ENCODE measurements around the gene MINDY4.

MINDY4 gene

GRCh38 chr7:30816645-30817370 is 45.6 kb downstream of the MINDY4 start:
- no peak for TF ChIP-seq CTCF (conservative IDR thresholded peaks at IDR 0.05; ENCODE audit: low read depth, low read length)
- no peak overlapping the region for H3K4me2 ChIP-seq
- no peak overlapping the region for H3K9ac ChIP-seq
- H3K79me2 ChIP-seq (ENCODE audit: insufficient read depth, low read depth), result no peaks in the 10 kb centered on the region
- no peaks in the 10 kb centered on the region for H3K4me1 ChIP-seq (ENCODE audit: low read depth, poor library complexity, severe bottlenecking)
- no peaks in the 10 kb centered on the region for H4K20me1 ChIP-seq (ENCODE audit: insufficient read depth)
- H3K36me3 ChIP-seq (ENCODE audit: insufficient read depth), result no peaks in the 10 kb centered on the region
- H3K4me3 ChIP-seq (IDR thresholded peaks at IDR 0.05; ENCODE audit: insufficient read depth, low read depth, low read length), result no peak overlapping the region
- no peak overlapping the region for H2AFZ ChIP-seq (ENCODE audit: low read depth)
- no peaks in the 10 kb centered on the region for H3K27me3 ChIP-seq (ENCODE audit: insufficient read depth, low read depth)
- H3K27ac ChIP-seq, result no peak overlapping the region

- Histone ChIP-seq H3K79me2 (ENCODE audit: insufficient read depth, low read depth) (no peaks in the 10 kb centered on the region), H3K4me1 (ENCODE audit: low read depth, poor library complexity, severe bottlenecking) (no peaks in the 10 kb centered on the region), H3K27ac (no peak overlapping the region), H3K9ac (no peak overlapping the region), H3K4me3 (IDR thresholded peaks at IDR 0.05; ENCODE audit: insufficient read depth, low read depth, low read length) (no peak overlapping the region), H3K36me3 (ENCODE audit: insufficient read depth) (no peaks in the 10 kb centered on the region), H3K27me3 (ENCODE audit: insufficient read depth, low read depth) (no peaks in the 10 kb centered on the region), H4K20me1 (ENCODE audit: insufficient read depth) (no peaks in the 10 kb centered on the region), H2AFZ (ENCODE audit: low read depth) (no peak overlapping the region), H3K4me2 (no peak overlapping the region)
- no peak for TF ChIP-seq CTCF (conservative IDR thresholded peaks at IDR 0.05; ENCODE audit: low read depth, low read length)
Observed at GRCh38 chr7:30817371-30817767, 46.2 kb downstream of the MINDY4 start.

GRCh38 chr7:30824821-30825720 is 53.9 kb downstream of the MINDY4 start:
- Histone ChIP-seq H3K27ac (no peak overlapping the region), H4K20me1 (ENCODE audit: insufficient read depth) (no peaks in the 10 kb centered on the region), H3K9ac (no peak overlapping the region), H3K36me3 (ENCODE audit: insufficient read depth) (no peaks in the 10 kb centered on the region), H3K4me3 (IDR thresholded peaks at IDR 0.05; ENCODE audit: insufficient read depth, low read depth, low read length) (no peak overlapping the region), H3K27me3 (ENCODE audit: insufficient read depth, low read depth) (no peaks in the 10 kb centered on the region), H3K4me2 (no peak overlapping the region), H2AFZ (ENCODE audit: low read depth) (no peak overlapping the region), H3K79me2 (ENCODE audit: insufficient read depth, low read depth) (no peaks in the 10 kb centered on the region), H3K4me1 (ENCODE audit: low read depth, poor library complexity, severe bottlenecking) (no peaks in the 10 kb centered on the region)
- no peak for TF ChIP-seq CTCF (conservative IDR thresholded peaks at IDR 0.05; ENCODE audit: low read depth, low read length)

GRCh38 chr7:30826181-30826580 is 55.0 kb downstream of the MINDY4 start:
- no peak for TF ChIP-seq CTCF (conservative IDR thresholded peaks at IDR 0.05; ENCODE audit: low read depth, low read length)
- H3K79me2 ChIP-seq (ENCODE audit: insufficient read depth, low read depth), result no peaks in the 10 kb centered on the region
- no peak overlapping the region for H2AFZ ChIP-seq (ENCODE audit: low read depth)
- H3K36me3 ChIP-seq (ENCODE audit: insufficient read depth), result no peaks in the 10 kb centered on the region
- H3K4me3 ChIP-seq (IDR thresholded peaks at IDR 0.05; ENCODE audit: insufficient read depth, low read depth, low read length), result no peak overlapping the region
- no peak overlapping the region for H3K9ac ChIP-seq
- no peaks in the 10 kb centered on the region for H4K20me1 ChIP-seq (ENCODE audit: insufficient read depth)
- no peak overlapping the region for H3K4me2 ChIP-seq
- no peaks in the 10 kb centered on the region for H3K27me3 ChIP-seq (ENCODE audit: insufficient read depth, low read depth)
- no peak overlapping the region for H3K27ac ChIP-seq
- H3K4me1 ChIP-seq (ENCODE audit: low read depth, poor library complexity, severe bottlenecking), result no peaks in the 10 kb centered on the region

All from KMS-11 (cell line).